Heart right ventricle (tissue), 16 donors: Measurements from ENCODE around the gene FUCA2. TPM values are rescaled to one million over a fixed set of nuclear protein-coding genes. Genes with fewer than 3 reads are reported as not detected.

Experiments used
- ATAC-seq, 8 donors: fragments of 200-7000 bp; cut with Tn5 transposase; one replicate each; pipeline ENCODE4 v1.9.1; 2020; ENCODE audit warnings: mild to moderate bottlenecking in 8 of 8, moderate library complexity in 8 of 8, moderate number of reproducible peaks in 1 of 8
- DNase-seq, 2 donors: peaks; one replicate each; pipeline ENCODE4 v3.0.0-alpha.2; 2020
- H3K27ac ChIP-seq, 10 donors: fragments of 200-600 bp; sonication (generic) in 2 of 10; one replicate each; pipeline versions ENCODE4 v1.5.0 to v1.8.0; 2020 to 2022; ENCODE audit warnings: mild to moderate bottlenecking in 3 of 10
- H3K27me3 ChIP-seq, 7 donors: fragments of 200-600 bp; one replicate each; pipeline ENCODE4 v1.8.0; 2021 to 2022; ENCODE audit warnings: mild to moderate bottlenecking in 2 of 7
- H3K36me3 ChIP-seq, 9 donors: fragments of 200-600 bp; sonication (generic) in 1 of 9; one replicate each; pipeline versions ENCODE4 v1.5.0 to v1.8.0; 2020 to 2022; ENCODE audit warnings: mild to moderate bottlenecking in 2 of 9
- H3K4me1 ChIP-seq, 9 donors: fragments of 200-600 bp; sonication (generic) in 1 of 9; one replicate each; pipeline versions ENCODE4 v1.5.0 to v1.8.0; 2020 to 2022; ENCODE audit warnings: mild to moderate bottlenecking in 4 of 9
- H3K4me3 ChIP-seq, 10 donors: fragments of 200-600 bp; sonication (generic) in 2 of 10; one replicate each; pipeline versions ENCODE4 v1.5.0 to v1.8.0; 2020 to 2022; ENCODE audit warnings: mild to moderate bottlenecking in 7 of 10, moderate library complexity in 2 of 10
- H3K9me3 ChIP-seq, 11 donors: fragments of 200-600 bp in 10 of 11; sonication (generic) in 2 of 11; one replicate each; pipeline versions ENCODE4 v1.5.0 to v1.8.0; 2013 to 2022; ENCODE audit warnings: mild to moderate bottlenecking in 2 of 11, control low read depth in 1 of 11, moderate library complexity in 1 of 11
- CTCF ChIP-seq, 9 donors: fragments of 200-600 bp; sonication (generic) in 2 of 9; IDR thresholded peaks; one replicate each; pipeline versions ENCODE4 v1.5.0 to v1.8.0; 2021 to 2022; ENCODE audit warnings: antibody characterized with exemption in 9 of 9, mild to moderate bottlenecking in 5 of 9, moderate library complexity in 1 of 9
- WGBS, 2 donors: extraction: QIAGEN DNeasy Blood & Tissue Kit; methylation state at CpG; one replicate each; pipeline ENCODE4 v1.1.7; 2013; ENCODE audit warnings: inconsistent platforms in 1 of 2; 5-methylcytosine and 5-hydroxymethylcytosine counted together
- intact Hi-C, 10 donors: fragments of 100-400 bp; cut with DNase I; formaldehyde crosslinking; loops; one replicate each; pipeline versions ENCODE4 v1.11.1 to v1.14.2; 2022
- long read RNA-seq, 3 donors: library from polyadenylated mRNA; unstranded; transcript quantifications; one replicate each; pipeline ENCODE4 v2.0.0, GENCODE V29; 2020 to 2021
- polyA plus RNA-seq, 2 donors: library from polyadenylated mRNA; stranded (reverse); fragments of 200-250 nt; gene quantifications; one replicate each; pipeline ENCODE4 v1.2.3, GENCODE V29; 2013
- total RNA-seq, 10 donors: library from RNA; stranded (reverse); fragmentation: NEBNext Ultra II Directional in 3 of 10; extraction: Animal tissue kit (Norgen Biotek cat#: 25700) in 3 of 10; gene quantifications; one replicate each; pipeline versions ENCODE4 v1.2.1 to v1.2.4, GENCODE V29; 2021 to 2023
- donor health status: Arrhythmogenic right ventricular cardiomyopathy.
- donor health status: ischemic (EF 13 %, LVEDD 7.1; RV severe dilation, severe dysfunction).
- donor health status: healthy with polysubstance abuse.
- donor health status: DM: no; HTN: yes; CAD: no.
- donor health status: DM: no; HTN: no; CAD: no.
- donor health status: ischemic (EF 25% LVEDD 6.9; RV normal size, moderate dysfunction).
- donor health status: ischemic (EF 25% LVEDD 5.7; RV mildly dilated, moderate dysfunction).
- donor health status: healthy.
- donor health status: DM: yes; HTN: yes; CAD: no.
- donor health status: Ischemic cardiomyopathy.
- donor health status: ischemic (EF 35%, LVEDD 5.7; RV mildly dilated, moderate dysfunction).
- donor health status: nonischemic (EF 11% LVEDD 7.7; RV severe dilation, severe dysfunction).
- donor health status: DM: yes; HTN: yes; CAD: no.
- donor health status: PGD.
- donor health status: ischemic (EF 29% LVEDD 5.4; RV normal size, mild dysfunction).
- donor health status: nonischemic (EF 23%, LVEDD 6.1; RV moderate dilation, normal function).

Gene FUCA2
- total RNA-seq (10 to 100 TPM; 32.8 to 63.4 (median 40.1) TPM), polyA plus RNA-seq (10 to 100 TPM; 24.1 to 47.1 TPM)
- long read RNA-seq, donor 1, transcript FUCA2-201 (7 exons, 2,356 nt) = major isoform, 81 of 99 reads
- long read RNA-seq, donor 1, partial matches to known transcripts = 4 of 99 reads
- long read RNA-seq, donor 1, other reads (novel, unspliced or antisense) = 14 of 99 reads
- long read RNA-seq, donor 2, transcript FUCA2-201 (7 exons, 2,356 nt) = major isoform, 82 of 98 reads
- long read RNA-seq, donor 2, partial matches to known transcripts = 1 of 98 reads
- long read RNA-seq, donor 2, other reads (novel, unspliced or antisense) = 15 of 98 reads
- long read RNA-seq, donor 3, transcript FUCA2-201 (7 exons, 2,356 nt) = major isoform, 178 of 227 reads
- long read RNA-seq, donor 3, partial matches to known transcripts = 5 of 227 reads
- long read RNA-seq, donor 3, other reads (novel, unspliced or antisense) = 44 of 227 reads

GRCh38 chr6:143510991-143511891, at the start of gene FUCA2:
Gene FUCA2 (minus strand): TSS chr6:143511720. CDS start chr6:143511634, 86 bp downstream.
- Histone ChIP-seq H3K36me3 (peaks cover 0 to 29% (median 9%) of the 10 kb centered on the region in 9 donors), H3K9me3 (no peaks in the 10 kb centered on the region), H3K27ac (peak within 1 kb of the TSS; percentile 74 to 96 (median 90)), H3K4me1 (peaks cover 3 to 56% (median 29%) of the 10 kb centered on the region in 9 donors), H3K4me3 (peak within 1 kb of the TSS; percentile 53 to 83 (median 74)), H3K27me3 (no peaks in the 10 kb centered on the region)
- intact Hi-C loops = loop anchor here in 1 of 10 donors (5.0 kb wide), 1 partner anchor 501 kb away; no protein-coding TSS in a partner anchor
- DNase-seq (peak; percentile 94 to 95), ATAC-seq (peak; percentile 90 to 95 (median 92))
- WGBS, 2 donors = 1 to 2% methylated on average over 62 to 63 of the region's 63 CpGs
- peak in 2 of 9 donors; percentile 19 to 25 for TF ChIP-seq CTCF (IDR thresholded peaks at IDR 0.05)

- H3K9me3 ChIP-seq = no peaks in the 10 kb centered on the region
- H3K4me3 ChIP-seq = no peak overlapping the region
- no peaks in the 10 kb centered on the region for H3K36me3 ChIP-seq
- ATAC-seq = peak in 2 of 8 donors; percentile 9 to 22
- TF ChIP-seq CTCF (IDR thresholded peaks at IDR 0.05) = no peak
- H3K27me3 ChIP-seq = no peaks in the 10 kb centered on the region
- WGBS, 2 donors = 83 to 88% methylated on average over 9 of the region's 9 CpGs
- intact Hi-C loops = loop anchor here in 1 of 10 donors (5.0 kb wide), 1 partner anchor 44 kb away; no protein-coding TSS in a partner anchor
- no peak overlapping the region for H3K27ac ChIP-seq
- H3K4me1 ChIP-seq = peaks cover 0 to 10% (median 0%) of the 10 kb centered on the region in 9 donors
- no peak for DNase-seq
These were observed 49.7 kb upstream of the FUCA2 start for GRCh38 chr6:143561105-143561704.

- no peak for TF ChIP-seq CTCF (IDR thresholded peaks at IDR 0.05)
- Histone ChIP-seq H3K27ac (no peak overlapping the region), H3K4me3 (no peak overlapping the region), H3K36me3 (no peaks in the 10 kb centered on the region), H3K4me1 (peaks cover 0 to 19% (median 9%) of the 10 kb centered on the region in 9 donors), H3K27me3 (no peaks in the 10 kb centered on the region), H3K9me3 (no peaks in the 10 kb centered on the region)
- WGBS, 2 donors = 86 to 87% methylated on average over 3 of the region's 3 CpGs
- ATAC-seq = no peak
- DNase-seq = no peak
- intact Hi-C loops = no loop called here
These were observed 47.6 kb upstream of the FUCA2 start for GRCh38 chr6:143559051-143559660.
